GM12874 (cell line): ENCODE data around the gene MGAT3.

Source experiments
- CTCF ChIP-seq: IDR thresholded peaks from 2 replicates; pipeline ENCODE4 v1.5.1; 2011; ENCODE audit warnings: low read depth, mild to moderate bottlenecking, control low read depth, low read length, moderate library complexity; ENCODE audit not compliant: insufficient read depth

MGAT3 gene

GRCh38 chr22:39422721-39423120 lies 34.1 kb upstream of the MGAT3 start:
- no peak for TF ChIP-seq CTCF

- no peak for TF ChIP-seq CTCF
Measured at GRCh38 chr22:39423976-39424375, 32.8 kb upstream of the MGAT3 start.

DNA sequence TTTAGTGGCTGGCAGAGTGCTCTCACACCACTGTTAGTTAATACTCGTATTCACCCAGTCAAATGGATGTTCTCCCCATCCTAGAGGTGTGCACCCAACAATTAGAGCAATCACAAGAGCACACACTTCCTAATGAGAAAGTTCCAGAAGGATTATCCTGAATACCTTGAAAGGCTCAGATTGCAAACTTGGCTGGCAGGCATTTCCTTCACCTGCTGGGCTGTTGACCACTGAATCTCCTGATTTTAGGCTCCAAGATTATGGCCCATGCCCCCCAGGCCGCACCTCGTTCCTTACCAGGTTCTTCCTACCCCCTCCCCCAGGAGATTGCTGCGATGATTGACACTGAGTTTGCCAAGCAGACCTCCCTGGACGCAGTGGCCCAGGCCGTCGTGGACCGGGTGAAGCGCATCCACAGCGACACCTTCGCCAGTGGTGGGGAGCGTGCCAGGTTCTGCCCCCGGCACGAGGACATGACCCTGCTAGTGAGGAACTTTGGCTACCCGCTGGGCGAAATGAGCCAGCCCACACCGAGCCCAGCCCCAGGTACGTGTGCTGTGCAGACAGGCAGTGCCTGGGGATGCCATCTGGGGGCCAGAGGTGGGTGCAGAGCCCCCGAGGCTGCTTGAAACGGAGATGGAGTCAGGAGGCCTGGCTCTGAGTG lies 30.3 kb upstream of the MGAT3 start:
- no peak for TF ChIP-seq CTCF

DNA sequence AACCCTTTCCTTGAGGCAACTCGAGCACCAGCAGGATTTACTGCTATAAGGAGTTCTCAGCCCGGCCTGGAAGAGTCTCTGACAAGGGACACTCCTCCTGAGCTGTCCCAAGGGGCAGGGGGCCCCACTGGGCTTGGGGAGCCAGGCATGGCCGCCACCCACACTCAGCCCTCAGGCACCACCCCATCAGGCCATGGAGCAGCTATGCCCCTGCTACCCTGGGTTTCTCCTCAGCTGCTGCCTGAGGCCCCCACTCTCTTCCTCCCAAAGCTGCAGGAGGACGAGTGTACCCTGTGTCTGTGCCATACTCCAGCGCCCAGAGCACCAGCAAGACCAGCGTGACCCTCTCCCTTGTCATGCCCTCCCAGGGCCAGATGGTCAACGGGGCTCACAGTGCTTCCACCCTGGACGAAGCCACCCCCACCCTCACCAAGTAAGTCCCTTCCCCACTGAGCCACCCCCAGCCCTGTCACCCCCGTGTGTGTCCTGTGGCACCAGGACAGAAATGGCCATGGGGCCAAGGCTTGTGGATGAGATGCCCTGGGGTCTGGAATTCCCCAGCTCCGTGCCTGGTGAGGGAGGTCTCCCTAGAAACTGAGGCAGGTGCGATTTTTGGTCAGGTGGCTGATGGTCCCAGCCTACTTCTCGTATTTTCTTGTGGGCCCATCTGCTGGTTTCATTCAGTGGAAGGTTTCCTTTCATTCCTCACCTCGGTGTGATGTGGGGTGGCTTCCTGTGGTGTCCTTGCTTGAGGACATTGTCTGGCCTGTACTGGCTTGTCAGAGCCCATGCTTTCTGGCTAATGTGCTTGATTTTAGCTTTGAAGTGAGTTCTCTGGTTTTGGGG lies 28.8 kb upstream of the MGAT3 start:
- no peak for TF ChIP-seq CTCF

DNA sequence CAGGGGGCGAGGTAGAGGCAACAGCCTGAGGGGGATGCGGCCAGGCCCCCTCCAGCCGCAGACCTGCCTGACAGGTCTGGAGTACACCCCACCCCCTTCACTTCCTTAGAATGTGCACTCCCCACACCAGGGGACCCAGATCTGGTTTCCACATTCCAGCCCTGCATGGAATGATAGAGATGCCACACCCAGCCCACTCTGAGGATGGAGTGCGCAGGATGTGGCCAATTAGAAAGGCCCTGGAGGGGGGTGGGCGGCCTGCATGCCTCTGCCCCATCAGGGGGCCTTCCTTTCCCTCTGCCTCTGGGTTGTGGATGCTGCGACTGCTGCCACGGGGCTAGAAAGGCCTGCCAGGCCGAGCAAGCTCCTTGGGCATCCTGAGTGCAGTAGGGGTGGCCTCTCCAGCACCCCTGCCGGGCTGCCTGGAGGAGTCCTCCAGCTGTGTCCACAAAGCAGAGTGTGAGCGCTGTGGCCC lies 28.2 kb upstream of the MGAT3 start:
- no peak for TF ChIP-seq CTCF

- TF ChIP-seq CTCF: no peak
Measured at GRCh38 chr22:39429186-39429585, 27.6 kb upstream of the MGAT3 start.

DNA sequence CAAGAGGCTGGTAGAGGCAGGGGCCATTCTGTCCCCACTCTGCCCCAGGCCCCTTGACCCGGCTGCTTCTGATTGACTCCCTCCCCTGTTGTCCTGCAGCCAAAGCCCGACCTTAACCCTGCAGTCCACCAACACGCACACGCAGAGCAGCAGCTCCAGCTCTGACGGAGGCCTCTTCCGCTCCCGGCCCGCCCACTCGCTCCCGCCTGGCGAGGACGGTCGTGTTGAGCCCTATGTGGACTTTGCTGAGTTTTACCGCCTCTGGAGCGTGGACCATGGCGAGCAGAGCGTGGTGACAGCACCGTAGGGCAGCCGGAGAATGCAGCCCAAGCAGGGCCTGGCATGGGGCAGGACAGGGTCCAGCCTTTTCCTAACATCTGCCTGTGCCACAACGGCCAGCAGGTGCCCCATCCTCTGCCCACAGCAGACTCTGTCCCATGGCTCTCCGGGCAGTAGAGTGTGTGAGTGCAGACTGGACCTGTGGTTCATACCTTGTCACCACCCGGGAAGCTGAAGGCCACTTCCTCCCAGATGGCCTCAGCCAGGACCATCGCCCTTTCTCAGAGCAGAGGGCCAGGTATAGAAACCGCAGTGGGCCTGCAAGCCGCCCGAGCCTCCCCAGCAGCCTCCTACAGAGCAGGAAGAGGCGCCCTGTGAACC lies 26.8 kb upstream of the MGAT3 start:
- TF ChIP-seq CTCF: no peak
